Sigmoid colon (tissue), 4 donors: ENCODE results near the gene ANO9.

Experiments
- POLR2AphosphoS5 ChIP-seq, 4 donors: sonication (generic); formaldehyde crosslinking; IDR thresholded peaks; one replicate each; pipeline ENCODE4 v1.6.1; 2017; ENCODE audit warnings: antibody characterized with exemption in 4 of 4
- TF ChIP-seq, protein P1 (sequence below), 4 experiments: fragments of 450-650 bp in 3 of 4; fragments of 200-600 bp in 1 of 4; IDR thresholded peaks; one replicate each; pipeline ENCODE4 v1.5.1; 2016 to 2019; ENCODE audit warnings: antibody characterized with exemption in 4 of 4, mild to moderate bottlenecking in 3 of 4, moderate library complexity in 2 of 4

DNA sequence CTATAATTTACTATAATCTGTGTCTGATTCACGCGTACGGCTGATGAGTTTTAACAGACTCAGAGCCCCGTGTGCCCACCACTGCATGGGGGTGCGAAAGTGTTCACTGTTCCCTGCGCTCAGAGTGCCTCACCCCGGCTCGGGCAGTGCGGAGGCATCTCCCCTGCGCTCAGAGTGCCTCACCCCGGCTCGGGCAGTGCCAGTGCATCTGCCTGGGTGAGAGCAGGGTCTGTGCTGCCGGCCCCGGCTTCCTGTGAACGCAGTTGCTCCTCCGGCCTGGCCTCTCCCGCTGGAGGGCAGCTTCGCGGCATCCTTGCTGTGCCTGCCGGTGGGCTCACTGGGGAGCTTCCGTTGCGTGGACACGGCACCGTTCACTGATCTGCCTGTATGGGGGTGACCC lies 22.5 kb upstream of the ANO9 start:
- TF ChIP-seq, protein P1, sequence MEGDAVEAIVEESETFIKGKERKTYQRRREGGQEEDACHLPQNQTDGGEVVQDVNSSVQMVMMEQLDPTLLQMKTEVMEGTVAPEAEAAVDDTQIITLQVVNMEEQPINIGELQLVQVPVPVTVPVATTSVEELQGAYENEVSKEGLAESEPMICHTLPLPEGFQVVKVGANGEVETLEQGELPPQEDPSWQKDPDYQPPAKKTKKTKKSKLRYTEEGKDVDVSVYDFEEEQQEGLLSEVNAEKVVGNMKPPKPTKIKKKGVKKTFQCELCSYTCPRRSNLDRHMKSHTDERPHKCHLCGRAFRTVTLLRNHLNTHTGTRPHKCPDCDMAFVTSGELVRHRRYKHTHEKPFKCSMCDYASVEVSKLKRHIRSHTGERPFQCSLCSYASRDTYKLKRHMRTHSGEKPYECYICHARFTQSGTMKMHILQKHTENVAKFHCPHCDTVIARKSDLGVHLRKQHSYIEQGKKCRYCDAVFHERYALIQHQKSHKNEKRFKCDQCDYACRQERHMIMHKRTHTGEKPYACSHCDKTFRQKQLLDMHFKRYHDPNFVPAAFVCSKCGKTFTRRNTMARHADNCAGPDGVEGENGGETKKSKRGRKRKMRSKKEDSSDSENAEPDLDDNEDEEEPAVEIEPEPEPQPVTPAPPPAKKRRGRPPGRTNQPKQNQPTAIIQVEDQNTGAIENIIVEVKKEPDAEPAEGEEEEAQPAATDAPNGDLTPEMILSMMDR (IDR thresholded peaks at IDR 0.05): no peak
- TF ChIP-seq POLR2AphosphoS5 (IDR thresholded peaks at IDR 0.05): no peak
